ENCODE data around the gene PCNX3.

- no peak for TF ChIP-seq CTCF (IDR thresholded peaks at IDR 0.05; ENCODE audit: extremely low read depth in 1 of 2, insufficient read depth in 1 of 2, low read depth in 1 of 2, low read length in 2 of 2)
- no peak for TF ChIP-seq EZH2 (IDR thresholded peaks at IDR 0.05; ENCODE audit: borderline replicate concordance, low read depth, low read length, severe bottlenecking)
- no peak for TF ChIP-seq POLR2AphosphoS5 (IDR thresholded peaks at IDR 0.05; ENCODE audit: insufficient read depth, low read depth, low read length)
- TF ChIP-seq MAX (IDR thresholded peaks at IDR 0.05; ENCODE audit: insufficient read depth, insufficient read length): no peak
- TF ChIP-seq POLR2A (IDR thresholded peaks at IDR 0.05; ENCODE audit: low read depth, low read length): no peak
- no peak for TF ChIP-seq JUN (IDR thresholded peaks at IDR 0.05; ENCODE audit: borderline replicate concordance, insufficient read depth, insufficient read length, low read depth)
Observed at GRCh38 chr11:65584106-65584505, 31.5 kb upstream of the PCNX3 start.
